HCT116 (cell line): ENCODE results near the gene PROX1. TPM values are rescaled to one million over a fixed set of nuclear protein-coding genes. Genes with fewer than 3 reads are reported as not detected.

Experiments
- ATAC-seq: fragments of 200-7000 bp; cut with Tn5 transposase; 2 replicates; pipeline ENCODE4 v1.9.1; 2020; ENCODE audit warnings: mild to moderate bottlenecking, moderate library complexity
- BruUV-seq: library from RNA; stranded (reverse); fragments of 400-500 nt; replicated peaks from 2 replicates; lab custom pipeline; 2021; lab: Mats Ljungman, UMichigan
- CTCF ChIA-PET: fragments of 300-600 bp; sonication (Branson Sonifier 250); formaldehyde crosslinking; loops from one replicate; lab custom pipeline; 2021; ENCODE audit warnings: antibody characterized with exemption; lab: Charles Lee
- POLR2A ChIA-PET: fragments of 300-600, 350-600 bp; sonication (Branson Sonifier 250); formaldehyde crosslinking; loops from one replicate; lab custom pipeline; 2021; ENCODE audit warnings: antibody characterized with exemption; lab: Charles Lee
- RAD21 ChIA-PET, 2 experiments: fragments of 300-600 bp; sonication (Branson Sonifier 250); formaldehyde crosslinking; loops; one replicate each; lab custom pipeline; 2023; ENCODE audit warnings: low total read pairs in 2 of 2; ENCODE audit not compliant: uncharacterized antibody in 2 of 2, unreplicated experiment in 2 of 2, low non-redundant PET in 1 of 2; lab: Charles Lee
- DNase-seq: peaks from one replicate; pipeline ENCODE4 v3.0.0-alpha.2; 2010; ENCODE audit warnings: low read depth, low spot score
- H2AFZ ChIP-seq: fragments of 200-600 bp; shearing (Covaris generic), sonication (generic); 2 replicates; pipeline ENCODE4 v1.6.1; 2017; ENCODE audit warnings: low read depth, mixed run types, mixed read lengths, antibody characterized with exemption, low read length; ENCODE audit not compliant: poor library complexity, severe bottlenecking
- H3K27ac ChIP-seq: 2 replicates; pipeline ENCODE4 v1.5.1; 2012; ENCODE audit warnings: low read depth, low read length
- H3K27me3 ChIP-seq: fragments of 200-600 bp; sonication (generic); 2 replicates; pipeline ENCODE4 v1.6.1; 2016; ENCODE audit warnings: mixed run types, low read length, mixed read lengths; ENCODE audit not compliant: insufficient read depth
- H3K36me3 ChIP-seq, 2 experiments: fragments of 200-500 bp in 1 of 2; fragments of 200-600 bp in 1 of 2; sonication (Bioruptor generic) in 1 of 2; sonication (generic) in 1 of 2; 2 replicates each; pipeline versions ENCODE4 v1.5.1 to v1.6.1; 2014 to 2016; ENCODE audit warnings: low read length in 2 of 2, inconsistent platforms in 1 of 2, mixed read lengths in 1 of 2, mixed run types in 1 of 2; ENCODE audit not compliant: insufficient read depth in 2 of 2, control insufficient read depth in 1 of 2
- H3K4me1 ChIP-seq, 2 experiments: fragments of 200-600 bp in 1 of 2; sonication (generic) in 1 of 2; 2 replicates each; pipeline versions ENCODE4 v1.5.1 to v1.6.1; 2012 to 2017; ENCODE audit warnings: low read length in 2 of 2, inconsistent platforms in 1 of 2, mild to moderate bottlenecking in 1 of 2, mixed read lengths in 1 of 2, mixed run types in 1 of 2, moderate library complexity in 1 of 2; ENCODE audit not compliant: insufficient read depth in 2 of 2, control insufficient read depth in 1 of 2
- H3K4me2 ChIP-seq: fragments of 200-600 bp; sonication (generic); 2 replicates; pipeline ENCODE4 v1.6.1; 2017; ENCODE audit warnings: mixed run types, low read length, mixed read lengths
- H3K4me3 ChIP-seq, 2 experiments: fragments of 200-600 bp in 1 of 2; sonication (generic) in 1 of 2; replicated peaks in 1 of 2; 2 replicates each; pipeline ENCODE4 v1.5.1; 2011 to 2016; ENCODE audit warnings: low read length in 2 of 2, control low read depth in 1 of 2, low read depth in 1 of 2, mild to moderate bottlenecking in 1 of 2, mixed read lengths in 1 of 2, mixed run types in 1 of 2
- H3K79me2 ChIP-seq: fragments of 200-600 bp; sonication (generic); 2 replicates; pipeline ENCODE4 v1.6.1; 2017; ENCODE audit warnings: mild to moderate bottlenecking, mixed run types, low read length, moderate library complexity, mixed read lengths; ENCODE audit not compliant: insufficient read depth
- H3K9ac ChIP-seq: fragments of 200-600 bp; sonication (generic); 2 replicates; pipeline ENCODE4 v1.6.1; 2016; ENCODE audit warnings: low read length, mixed read lengths
- H3K9me2 ChIP-seq: fragments of 200-600 bp; sonication (generic), shearing (Covaris generic); 2 replicates; pipeline ENCODE4 v1.6.1; 2017; ENCODE audit warnings: mixed run types, mild to moderate bottlenecking, moderate library complexity; ENCODE audit not compliant: insufficient read depth
- H3K9me3 ChIP-seq, 2 experiments: fragments of 200-500 bp in 1 of 2; fragments of 200-600 bp in 1 of 2; sonication (Bioruptor generic) in 1 of 2; sonication (generic) in 1 of 2; 2 replicates each; pipeline ENCODE4 v1.6.1; 2014 to 2017; ENCODE audit warnings: low read length in 2 of 2, mixed read lengths in 2 of 2, inconsistent platforms in 1 of 2, low read depth in 1 of 2, mild to moderate bottlenecking in 1 of 2, mixed run types in 1 of 2, moderate library complexity in 1 of 2; ENCODE audit not compliant: control insufficient read depth in 1 of 2, insufficient read depth in 1 of 2
- H4K20me1 ChIP-seq: fragments of 200-600 bp; sonication (generic), shearing (Covaris generic); 2 replicates; pipeline ENCODE4 v1.6.1; 2017; ENCODE audit warnings: mixed run types, mild to moderate bottlenecking, moderate library complexity; ENCODE audit not compliant: insufficient read depth
- CBX3 ChIP-seq: IDR thresholded peaks from 2 replicates; pipeline ENCODE4 v1.6.1; 2012; ENCODE audit warnings: low read depth
- EGR1 ChIP-seq: IDR thresholded peaks from 2 replicates; pipeline ENCODE4 v1.6.1; 2012; ENCODE audit warnings: low read depth
- ELF1 ChIP-seq: IDR thresholded peaks from 2 replicates; pipeline ENCODE4 v1.6.1; 2012; ENCODE audit warnings: low read depth, borderline replicate concordance
- EZH2phosphoT487 ChIP-seq: fragments of 200-600 bp; IDR thresholded peaks from 2 replicates; pipeline ENCODE4 v1.6.1; 2018; ENCODE audit warnings: antibody characterized with exemption, borderline replicate concordance
- FOSL1 ChIP-seq: IDR thresholded peaks from 2 replicates; pipeline ENCODE4 v1.6.1; 2012; ENCODE audit warnings: low read depth
- JUND ChIP-seq: IDR thresholded peaks from 2 replicates; pipeline ENCODE4 v1.6.1; 2012
- SRF ChIP-seq: IDR thresholded peaks from 2 replicates; pipeline ENCODE4 v1.6.1; 2012; ENCODE audit warnings: low read depth
- TCF7L2 ChIP-seq: IDR thresholded peaks from 2 replicates; pipeline ENCODE4 v1.7.0; 2011; ENCODE audit warnings: borderline replicate concordance, inconsistent platforms; ENCODE audit not compliant: insufficient read depth, insufficient read length; ENCODE audit errors: extremely low read depth
- ZBTB33 ChIP-seq: IDR thresholded peaks from 2 replicates; pipeline ENCODE4 v1.6.1; 2011; ENCODE audit warnings: mild to moderate bottlenecking, low read length, moderate library complexity; ENCODE audit not compliant: insufficient replicate concordance; ENCODE audit errors: extremely low read depth
- ZFX ChIP-seq: fragments of 450-650 bp; IDR thresholded peaks from 2 replicates; pipeline ENCODE4 v1.6.1; 2017
- ZNF274 ChIP-seq: fragments of 200-500 bp; sonication (Bioruptor generic); IDR thresholded peaks from 2 replicates; pipeline ENCODE4 v1.6.1; 2014; ENCODE audit warnings: mild to moderate bottlenecking, low read depth, low read length, inconsistent platforms
- intact Hi-C: fragments of 100-400 bp; cut with micrococcal nuclease; formaldehyde crosslinking; loops from 2 replicates; pipeline ENCODE4 v1.10.0; 2022
- total RNA-seq: library from RNA; stranded (reverse); gene quantifications from one replicate; pipeline ENCODE4 v1.2.1, GENCODE V29; 2021; ENCODE audit not compliant: unreplicated experiment
- TF ChIP-seq, protein P1 (sequence below): IDR thresholded peaks from 2 replicates; pipeline ENCODE4 v1.6.1; 2012
- TF ChIP-seq, protein P2 (sequence below): IDR thresholded peaks from 2 replicates; pipeline ENCODE4 v1.6.1; 2012; ENCODE audit warnings: low read depth

Gene PROX1
- total RNA-seq, 1 experiment from 2014 or later, result 0.22 TPM

- no peaks in the 10 kb centered on the region for H4K20me1 ChIP-seq
- no peak overlapping the region for H3K4me3 ChIP-seq
- no peak overlapping the region for H3K27ac ChIP-seq
- no peak for DNase-seq
- no peak overlapping the region for H3K9ac ChIP-seq
- H3K27me3 ChIP-seq, result no peaks in the 10 kb centered on the region
- POLR2A ChIA-PET, result no interaction called here
- TF ChIP-seq ELF1, result no peak
- intact Hi-C loops, result no loop called here
- RAD21 ChIA-PET, result no interaction called here
- no peaks in the 10 kb centered on the region for H3K79me2 ChIP-seq
- BruUV-seq, result no TSS peak
- no peak for ATAC-seq
- no peaks in the 10 kb centered on the region for H3K9me3 ChIP-seq
- CTCF ChIA-PET, result no interaction called here
- H3K4me1 ChIP-seq, result no peaks in the 10 kb centered on the region
- H3K36me3 ChIP-seq, result no peaks in the 10 kb centered on the region
- H2AFZ ChIP-seq, result no peak overlapping the region
- H3K9me2 ChIP-seq, result no peaks in the 10 kb centered on the region
- H3K4me2 ChIP-seq, result no peak overlapping the region
Measured at GRCh38 chr1:214085325-214085724, 97.6 kb downstream of the PROX1 start.

DNA sequence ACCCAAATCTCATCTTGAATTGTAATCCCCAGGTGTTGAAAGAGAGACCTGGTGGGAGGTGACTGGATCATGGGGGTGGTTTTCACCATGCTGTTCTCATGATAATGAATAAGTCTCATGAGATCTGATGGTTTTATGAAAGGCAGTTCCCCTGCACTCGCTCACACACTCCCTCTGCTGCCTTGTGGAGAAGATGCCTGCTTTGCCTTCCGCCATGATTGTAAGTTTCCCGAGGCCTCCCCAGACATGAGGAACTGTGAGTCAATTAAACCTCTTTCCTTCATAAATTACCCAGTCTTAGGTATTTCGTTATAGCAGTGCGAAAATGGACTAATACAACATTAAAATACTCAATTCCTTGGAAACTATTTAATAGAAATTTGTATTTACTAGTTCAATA lies 99.2 kb downstream of the PROX1 start:
- BruUV-seq, result no TSS peak
- no peak overlapping the region for H2AFZ ChIP-seq

More for the DNA sequence above, 99.2 kb downstream of the PROX1 start:
- Histone ChIP-seq H3K9me2 (no peaks in the 10 kb centered on the region), H4K20me1 (no peaks in the 10 kb centered on the region), H3K9me3 (no peaks in the 10 kb centered on the region), H3K4me3 (no peak overlapping the region), H3K27ac (no peak overlapping the region), H3K27me3 (no peaks in the 10 kb centered on the region), H3K36me3 (no peaks in the 10 kb centered on the region), H3K4me1 (no peaks in the 10 kb centered on the region), H3K79me2 (no peaks in the 10 kb centered on the region), H3K4me2 (no peak overlapping the region), H3K9ac (no peak overlapping the region)
- POLR2A ChIA-PET, result no interaction called here
- no peak; the same call in 1 of the 2 replicates for ATAC-seq
- RAD21 ChIA-PET, result no interaction called here
- DNase-seq, result no peak
- intact Hi-C loops, result no loop called here
- TF ChIP-seq ZFX (no peak), ELF1 (no peak), ZBTB33 (no peak), CBX3 (no peak), FOSL1 (no peak), ZNF274 (no peak), SRF (no peak), JUND (no peak), EGR1 (no peak), EZH2phosphoT487 (no peak), TCF7L2 (no peak)
- TF ChIP-seq, protein P1, sequence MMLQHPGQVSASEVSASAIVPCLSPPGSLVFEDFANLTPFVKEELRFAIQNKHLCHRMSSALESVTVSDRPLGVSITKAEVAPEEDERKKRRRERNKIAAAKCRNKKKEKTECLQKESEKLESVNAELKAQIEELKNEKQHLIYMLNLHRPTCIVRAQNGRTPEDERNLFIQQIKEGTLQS, result no peak
- TF ChIP-seq, protein P2, sequence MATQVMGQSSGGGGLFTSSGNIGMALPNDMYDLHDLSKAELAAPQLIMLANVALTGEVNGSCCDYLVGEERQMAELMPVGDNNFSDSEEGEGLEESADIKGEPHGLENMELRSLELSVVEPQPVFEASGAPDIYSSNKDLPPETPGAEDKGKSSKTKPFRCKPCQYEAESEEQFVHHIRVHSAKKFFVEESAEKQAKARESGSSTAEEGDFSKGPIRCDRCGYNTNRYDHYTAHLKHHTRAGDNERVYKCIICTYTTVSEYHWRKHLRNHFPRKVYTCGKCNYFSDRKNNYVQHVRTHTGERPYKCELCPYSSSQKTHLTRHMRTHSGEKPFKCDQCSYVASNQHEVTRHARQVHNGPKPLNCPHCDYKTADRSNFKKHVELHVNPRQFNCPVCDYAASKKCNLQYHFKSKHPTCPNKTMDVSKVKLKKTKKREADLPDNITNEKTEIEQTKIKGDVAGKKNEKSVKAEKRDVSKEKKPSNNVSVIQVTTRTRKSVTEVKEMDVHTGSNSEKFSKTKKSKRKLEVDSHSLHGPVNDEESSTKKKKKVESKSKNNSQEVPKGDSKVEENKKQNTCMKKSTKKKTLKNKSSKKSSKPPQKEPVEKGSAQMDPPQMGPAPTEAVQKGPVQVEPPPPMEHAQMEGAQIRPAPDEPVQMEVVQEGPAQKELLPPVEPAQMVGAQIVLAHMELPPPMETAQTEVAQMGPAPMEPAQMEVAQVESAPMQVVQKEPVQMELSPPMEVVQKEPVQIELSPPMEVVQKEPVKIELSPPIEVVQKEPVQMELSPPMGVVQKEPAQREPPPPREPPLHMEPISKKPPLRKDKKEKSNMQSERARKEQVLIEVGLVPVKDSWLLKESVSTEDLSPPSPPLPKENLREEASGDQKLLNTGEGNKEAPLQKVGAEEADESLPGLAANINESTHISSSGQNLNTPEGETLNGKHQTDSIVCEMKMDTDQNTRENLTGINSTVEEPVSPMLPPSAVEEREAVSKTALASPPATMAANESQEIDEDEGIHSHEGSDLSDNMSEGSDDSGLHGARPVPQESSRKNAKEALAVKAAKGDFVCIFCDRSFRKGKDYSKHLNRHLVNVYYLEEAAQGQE, result no peak
- CTCF ChIA-PET, result no interaction called here
